KG1 (cell line): Measurements from ENCODE around the gene S100A1.
A peak's percentile ranks its signal among the peaks of the same experiment; 100 is the strongest.
"Not testable (repeated sequence)": the region's sequence is repeated elsewhere in the genome, so short reads cannot be mapped to it uniquely, and the experiment has no call there.

ENCODE experiments used
- DNase-seq: peaks from one replicate; lab custom pipeline; 2025; lab: John Stamatoyannopoulos, UW

Gene S100A1

GRCh38 chr1:153631047-153632022, 3.1 kb downstream of the S100A1 start:
- no peak for DNase-seq

GRCh38 chr1:153633161-153633753, 5.0 kb downstream of the S100A1 start:
- no peak for DNase-seq

DNA sequence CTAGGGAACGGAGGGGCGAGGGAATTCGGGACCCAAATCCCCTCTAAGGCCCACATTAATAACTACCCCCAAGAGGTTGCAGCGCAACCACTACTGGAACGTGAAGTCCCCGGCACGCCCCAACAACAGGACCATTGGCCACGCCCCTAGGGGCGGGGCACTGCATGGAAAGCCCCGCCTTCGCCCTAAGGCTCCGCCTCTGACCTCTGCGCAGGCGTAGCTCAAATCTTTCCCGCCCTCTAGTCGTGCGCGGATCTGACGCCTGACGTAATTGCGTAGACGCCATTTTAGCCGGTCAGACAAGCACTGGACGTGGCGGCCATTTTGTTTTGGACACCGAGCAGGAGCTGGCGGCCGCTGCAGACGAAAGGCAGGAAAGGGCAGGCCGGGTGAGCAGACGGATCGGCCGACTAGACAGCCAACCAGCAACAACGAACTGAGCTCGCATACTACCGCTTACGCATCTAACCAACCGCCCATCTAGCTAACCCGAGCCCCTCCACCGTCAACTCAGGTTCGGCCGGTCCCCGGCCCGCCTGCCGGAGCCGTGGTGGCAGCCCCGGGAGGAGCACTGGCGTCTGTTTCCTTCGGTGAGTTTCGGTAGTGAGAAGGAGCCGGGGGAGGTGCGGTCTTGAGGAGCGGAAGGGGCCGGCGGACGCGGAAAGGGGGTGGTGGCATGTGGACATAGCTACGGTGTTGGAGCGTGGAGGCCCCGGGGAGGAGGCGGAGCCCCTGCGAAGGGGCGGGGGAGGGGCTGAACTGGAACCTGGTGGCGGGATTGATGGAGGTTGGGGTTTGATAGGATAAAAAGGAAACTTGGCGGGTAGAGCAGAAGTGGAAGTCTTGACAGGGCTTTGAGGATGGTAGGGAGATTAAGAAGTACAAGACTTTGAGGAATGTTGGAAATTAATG, 5.8 kb downstream of the S100A1 start, which contains the start of gene CHTOP:
Gene CHTOP (plus strand): TSS at position 313 of the 912 bp plus-strand sequence. CDS start 2,523 bp downstream, outside the sequence.
- peak; percentile 95 for DNase-seq

DNA sequence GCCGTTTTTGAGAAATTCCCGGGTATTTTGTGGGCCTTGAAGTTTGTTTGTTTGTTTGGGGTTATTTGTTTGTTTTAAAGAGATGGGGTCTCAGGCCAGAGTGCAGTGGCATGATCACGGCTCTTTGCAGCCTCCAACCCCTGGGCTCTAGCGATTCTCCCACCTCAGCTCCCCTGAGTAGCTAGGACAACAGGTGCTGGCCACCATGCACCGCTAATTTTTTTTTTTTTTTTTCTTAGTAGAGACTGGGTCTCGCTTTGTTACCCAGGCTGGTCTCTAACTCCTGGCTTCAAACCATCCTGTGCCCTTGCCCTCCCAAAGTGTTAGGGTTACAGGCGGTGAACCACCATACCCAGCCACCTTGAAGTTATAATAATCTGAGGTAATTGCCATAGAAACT, 7.6 kb downstream of the S100A1 start:
- DNase-seq: no peak

DNA sequence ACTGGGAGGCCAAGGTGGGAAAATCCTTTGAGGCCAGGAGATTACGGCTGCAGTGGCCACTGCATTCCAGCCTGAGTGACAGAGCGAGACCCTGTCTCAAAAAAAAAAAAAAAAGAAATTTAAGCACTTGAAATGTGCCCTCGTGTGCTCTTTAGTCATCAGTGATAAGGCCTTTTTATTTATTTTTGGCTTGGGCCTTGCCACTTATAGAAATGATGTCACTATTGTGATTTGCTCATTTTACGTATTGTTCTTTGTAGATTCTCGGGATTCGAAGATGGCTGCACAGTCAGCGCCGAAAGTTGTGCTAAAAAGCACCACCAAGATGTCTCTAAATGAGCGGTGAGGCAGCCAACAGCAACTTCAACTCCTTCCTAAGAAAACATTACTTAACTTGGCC, 8.1 kb downstream of the S100A1 start:
- DNase-seq: no peak

DNA sequence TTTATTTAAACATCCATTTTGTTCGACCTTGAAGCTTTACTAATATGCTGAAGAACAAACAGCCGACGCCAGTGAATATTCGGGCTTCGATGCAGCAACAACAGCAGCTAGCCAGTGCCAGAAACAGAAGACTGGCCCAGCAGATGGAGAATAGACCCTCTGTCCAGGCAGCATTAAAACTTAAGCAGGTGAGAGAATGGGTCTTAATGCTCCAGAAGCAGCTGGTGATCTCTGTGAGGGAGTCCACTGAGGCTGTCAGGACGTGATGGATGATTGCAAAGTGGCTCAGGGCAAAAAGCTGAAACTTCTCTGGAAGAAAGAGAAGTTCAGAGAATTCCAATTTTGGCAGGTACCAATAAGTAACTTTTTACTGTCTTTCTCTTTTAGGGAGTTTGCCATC, 10.0 kb downstream of the S100A1 start:
- no peak for DNase-seq

- no peak for DNase-seq
These were observed 11.0 kb downstream of the S100A1 start for GRCh38 chr1:153639280-153639679.

GRCh38 chr1:153640213-153640612, 12.0 kb downstream of the S100A1 start:
- DNase-seq: not testable (repeated sequence)

GRCh38 chr1:153640861-153641260, 12.6 kb downstream of the S100A1 start:
- DNase-seq: no peak

GRCh38 chr1:153642161-153642560, 13.9 kb downstream of the S100A1 start:
- DNase-seq: no peak

DNA sequence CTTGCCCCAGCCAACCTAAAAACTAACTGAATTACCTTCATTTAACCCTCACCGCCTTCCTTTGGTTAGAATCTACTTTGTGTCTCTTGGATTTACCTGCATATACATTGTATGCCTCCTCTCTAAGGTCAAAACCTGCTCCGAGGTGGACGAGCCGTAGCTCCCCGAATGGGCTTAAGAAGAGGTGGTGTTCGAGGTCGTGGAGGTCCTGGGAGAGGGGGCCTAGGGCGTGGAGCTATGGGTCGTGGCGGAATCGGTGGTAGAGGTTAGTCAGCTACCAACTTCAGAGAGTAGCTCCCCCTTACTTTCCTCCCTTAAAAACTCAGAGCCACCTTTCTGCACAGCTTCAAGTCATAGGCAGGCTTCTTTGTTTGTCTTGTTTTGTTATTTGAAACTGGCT, 14.9 kb downstream of the S100A1 start:
- no peak for DNase-seq

- no peak for DNase-seq
These were observed 15.6 kb downstream of the S100A1 start for GRCh38 chr1:153643816-153644215.

- DNase-seq: no peak
These were observed 18.6 kb downstream of the S100A1 start for GRCh38 chr1:153646672-153647345.

GRCh38 chr1:153647346-153647714, 19.1 kb downstream of the S100A1 start:
- no peak for DNase-seq

DNA sequence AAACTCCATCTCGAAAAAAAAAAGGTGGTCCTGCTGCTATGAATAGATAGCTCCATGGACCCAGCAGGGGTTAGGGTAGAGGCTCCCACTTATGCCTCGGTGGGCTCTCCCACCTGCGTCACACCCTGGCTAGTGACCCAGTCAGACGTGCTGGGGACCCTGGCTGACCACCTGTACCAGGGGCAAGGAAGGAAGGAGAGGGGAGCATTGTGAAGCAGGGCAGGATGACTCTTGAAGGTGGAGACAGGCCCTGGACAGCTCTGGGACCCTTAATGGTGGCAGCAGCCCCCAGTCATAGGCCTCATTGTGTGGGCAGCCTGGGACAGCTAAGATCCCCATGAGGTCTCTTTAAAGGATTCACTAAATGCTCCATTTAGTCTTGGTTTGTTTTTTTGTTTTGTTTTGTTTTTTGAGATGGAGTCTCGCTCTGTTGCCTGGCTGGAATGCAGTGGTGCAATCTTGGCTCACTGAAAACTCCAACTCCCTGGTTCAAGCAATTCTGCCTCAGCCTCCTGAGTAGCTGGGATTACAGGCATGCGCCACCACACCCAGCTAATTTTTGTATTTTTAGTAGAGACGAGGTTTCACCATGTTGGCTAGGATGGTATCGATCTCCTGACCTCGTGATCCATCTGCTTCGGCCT, 19.9 kb downstream of the S100A1 start:
- DNase-seq: no peak

GRCh38 chr1:153649137-153649862, 21.1 kb downstream of the S100A1 start:
- no peak for DNase-seq

DNA sequence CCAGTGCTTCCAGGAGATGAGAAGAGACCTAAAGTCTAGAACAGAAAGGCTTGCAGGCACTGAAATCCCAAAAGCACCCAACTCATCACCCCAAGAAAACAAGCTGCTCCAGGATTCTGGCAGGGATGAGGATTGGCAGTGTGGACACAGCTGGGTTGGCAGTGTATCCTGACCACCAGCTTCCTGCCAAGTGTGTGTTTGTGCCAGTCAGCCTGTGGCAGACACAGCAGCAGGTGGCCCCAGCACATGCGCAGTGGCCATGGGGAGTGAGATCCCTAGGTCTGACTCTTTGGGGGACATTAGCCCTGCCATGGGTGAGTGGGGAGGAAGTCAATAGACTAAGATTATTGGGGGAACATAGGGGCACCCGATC, 21.6 kb downstream of the S100A1 start:
- no peak for DNase-seq

DNA sequence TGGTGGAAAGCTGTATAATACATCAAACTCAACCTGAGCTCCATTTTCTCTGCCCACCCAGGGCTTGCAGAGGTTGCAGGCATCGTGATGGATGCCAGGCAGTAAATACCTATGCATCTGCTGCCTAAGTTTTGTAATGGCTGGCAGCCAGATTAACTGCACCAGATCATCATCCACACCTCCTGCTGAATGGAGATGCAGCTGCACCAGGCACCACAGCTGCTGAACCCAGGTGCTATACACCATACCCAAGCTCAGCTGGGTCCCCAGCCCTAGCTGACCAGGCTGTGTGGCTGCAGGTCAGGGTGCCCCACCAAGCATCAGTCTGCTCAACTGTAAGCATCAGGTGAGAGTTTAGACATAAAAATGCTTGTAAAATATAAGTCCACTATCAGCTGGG, 23.5 kb downstream of the S100A1 start:
- DNase-seq: no peak

DNA sequence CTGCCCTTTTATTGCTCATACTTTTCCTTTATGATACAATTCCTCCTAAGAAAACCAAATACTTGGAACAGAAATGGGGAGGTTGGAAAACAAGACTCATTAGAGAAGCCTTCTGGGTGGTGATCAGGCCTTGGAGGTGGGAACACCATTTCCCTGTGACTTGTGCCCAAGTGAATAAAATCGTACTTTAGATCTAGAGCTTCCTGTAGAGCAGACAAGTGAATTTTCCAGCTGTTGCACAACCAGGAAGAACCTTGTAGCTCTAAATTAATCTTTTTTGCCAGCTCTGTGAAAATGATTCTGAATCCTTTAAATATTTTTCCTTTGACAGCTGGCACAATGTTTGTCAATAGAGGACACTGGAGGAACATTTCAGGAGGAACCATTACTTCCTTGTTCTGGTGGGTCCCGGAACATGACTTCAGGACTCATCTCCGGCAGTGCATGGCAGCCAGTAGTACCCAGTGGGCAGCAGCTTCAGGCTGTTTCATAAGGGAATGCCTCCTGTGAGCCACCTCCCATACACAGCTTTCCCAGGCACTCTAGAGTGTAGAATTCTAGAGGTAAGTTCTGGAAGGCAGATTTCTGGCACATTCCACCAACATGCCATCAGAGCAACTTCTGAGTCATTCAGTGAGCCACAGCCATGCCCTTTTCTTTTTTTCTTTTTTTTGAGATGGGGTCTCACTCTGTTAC, 24.7 kb downstream of the S100A1 start:
- DNase-seq: no peak

- no peak for DNase-seq
These were observed 27.1 kb downstream of the S100A1 start for GRCh38 chr1:153655333-153655732.
